Nucleus accumbens (tissue), 56 donors: ENCODE measurements around the gene SUMO3.

ENCODE experiments used
- DNase-seq, 56 donors: peaks; one replicate each; lab custom pipeline; 2025; lab: John Stamatoyannopoulos, UW

SUMO3 gene

GRCh38 chr21:44847261-44848056, 29.6 kb upstream of the SUMO3 start:
- DNase-seq: no peak

- peak in 18 of 56 donors; percentile 4 to 57 (median 29) for DNase-seq
Measured at GRCh38 chr21:44846485-44847260, 28.8 kb upstream of the SUMO3 start.

GRCh38 chr21:44846224-44846484, 28.3 kb upstream of the SUMO3 start:
- no peak for DNase-seq

- peak in 13 of 56 donors; percentile 4 to 53 (median 17) for DNase-seq
Measured at GRCh38 chr21:44845418-44846223, 27.8 kb upstream of the SUMO3 start.

GRCh38 chr21:44844256-44844655, 26.4 kb upstream of the SUMO3 start:
- DNase-seq: no peak

GRCh38 chr21:44842721-44843445, 25.0 kb upstream of the SUMO3 start:
- DNase-seq: no peak

GRCh38 chr21:44842087-44842486, 24.2 kb upstream of the SUMO3 start:
- DNase-seq: no peak

- DNase-seq: no peak
Measured at GRCh38 chr21:44840771-44841170, 22.9 kb upstream of the SUMO3 start.

- no peak for DNase-seq
Measured at GRCh38 chr21:44838951-44839350, 21.1 kb upstream of the SUMO3 start.

- no peak for DNase-seq
Measured at GRCh38 chr21:44838039-44838895, 20.4 kb upstream of the SUMO3 start.

- DNase-seq: no peak
Measured at GRCh38 chr21:44837537-44837936, 19.7 kb upstream of the SUMO3 start.

GRCh38 chr21:44836666-44837471, 19.0 kb upstream of the SUMO3 start:
- peak in 1 of 56 donors; percentile 8 for DNase-seq

GRCh38 chr21:44836349-44836665, 18.4 kb upstream of the SUMO3 start:
- DNase-seq: no peak

GRCh38 chr21:44835647-44835973, 17.7 kb upstream of the SUMO3 start:
- DNase-seq: no peak

- DNase-seq: no peak
Measured at GRCh38 chr21:44834951-44835646, 17.2 kb upstream of the SUMO3 start.

- DNase-seq: no peak
Measured at GRCh38 chr21:44834231-44834950, 16.5 kb upstream of the SUMO3 start.

GRCh38 chr21:44833663-44834062, 15.8 kb upstream of the SUMO3 start:
- no peak for DNase-seq
